Measurements from ENCODE around the gene FNTB.
A peak's percentile ranks its signal among the peaks of the same experiment; 100 is the strongest.

The FNTB gene, protein sequence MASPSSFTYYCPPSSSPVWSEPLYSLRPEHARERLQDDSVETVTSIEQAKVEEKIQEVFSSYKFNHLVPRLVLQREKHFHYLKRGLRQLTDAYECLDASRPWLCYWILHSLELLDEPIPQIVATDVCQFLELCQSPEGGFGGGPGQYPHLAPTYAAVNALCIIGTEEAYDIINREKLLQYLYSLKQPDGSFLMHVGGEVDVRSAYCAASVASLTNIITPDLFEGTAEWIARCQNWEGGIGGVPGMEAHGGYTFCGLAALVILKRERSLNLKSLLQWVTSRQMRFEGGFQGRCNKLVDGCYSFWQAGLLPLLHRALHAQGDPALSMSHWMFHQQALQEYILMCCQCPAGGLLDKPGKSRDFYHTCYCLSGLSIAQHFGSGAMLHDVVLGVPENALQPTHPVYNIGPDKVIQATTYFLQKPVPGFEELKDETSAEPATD

DNA sequence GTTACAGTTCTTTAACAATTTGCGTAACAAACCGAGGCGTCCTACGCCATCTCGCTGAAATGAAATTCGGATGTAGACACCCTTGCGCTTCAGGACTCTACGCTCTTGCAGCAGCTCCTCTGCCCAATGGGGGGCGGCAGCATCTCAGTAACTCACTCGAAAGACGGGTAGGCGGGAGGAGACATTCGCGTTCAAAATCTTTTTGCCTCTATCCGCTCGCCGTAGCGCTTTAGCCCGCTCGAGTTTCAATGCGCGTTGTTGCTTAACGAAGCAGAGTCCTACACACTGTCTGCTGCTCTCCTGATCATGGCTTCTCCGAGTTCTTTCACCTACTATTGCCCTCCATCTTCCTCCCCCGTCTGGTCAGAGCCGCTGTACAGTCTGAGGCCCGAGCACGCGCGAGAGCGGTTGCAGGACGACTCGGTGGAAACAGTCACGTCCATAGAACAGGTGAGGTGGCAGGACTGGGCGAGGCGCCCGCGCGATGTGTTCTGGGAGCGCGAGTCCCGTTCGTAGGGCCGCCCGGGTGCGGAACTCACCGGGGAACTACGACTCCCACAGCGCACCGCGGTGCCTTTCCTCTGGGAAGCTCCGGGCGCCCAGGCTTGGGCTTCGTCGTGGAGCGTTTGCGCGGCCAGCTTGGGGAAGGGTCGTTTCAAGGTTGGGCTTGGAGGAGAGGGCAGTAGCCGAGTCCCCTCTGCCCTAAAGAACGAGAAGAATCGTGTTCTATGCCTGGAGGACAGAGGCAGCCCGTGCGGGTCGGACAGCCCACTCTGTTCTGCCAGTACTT lies at the start of gene FNTB:
Gene FNTB, plus strand, starts transcription at position 248 of the 790 bp plus-strand sequence. Its CDS starts 59 bp downstream, at position 307.
- ATAC-seq (peak; percentile 99), DNase-seq (peak; percentile 94)

DNA sequence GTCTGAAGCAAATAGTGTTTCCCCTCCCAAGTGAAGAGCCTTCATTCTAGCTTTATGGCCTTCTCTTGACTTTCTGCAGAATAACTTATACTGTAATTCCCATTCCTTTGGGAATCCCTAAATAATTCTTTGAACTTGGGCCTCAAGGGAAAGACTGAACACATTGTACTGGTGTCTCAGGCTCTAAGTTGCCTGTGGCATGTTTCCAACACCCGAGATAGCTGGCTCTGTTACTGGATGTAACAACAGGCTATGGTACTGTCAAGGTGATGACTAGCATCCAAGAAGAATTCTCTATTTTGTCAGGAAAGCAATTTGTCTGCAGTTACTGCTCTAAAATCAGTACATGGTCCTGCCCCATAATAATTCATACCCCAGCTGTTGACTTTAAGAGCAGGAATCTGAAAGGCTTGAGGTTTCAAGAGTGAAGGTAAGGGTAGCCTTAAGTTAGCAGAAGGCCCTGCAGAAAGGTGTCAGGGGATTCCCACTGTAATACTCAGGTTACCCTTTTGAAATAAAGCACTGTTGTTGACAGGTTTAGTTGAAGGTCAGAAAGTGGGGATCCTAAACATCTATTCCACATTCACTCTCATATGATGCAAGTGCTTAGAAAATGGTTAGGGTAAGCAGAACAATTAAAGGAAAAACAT lies 49.4 kb upstream of the FNTB start:
- DNase-seq: no peak
- no peak for ATAC-seq

DNA sequence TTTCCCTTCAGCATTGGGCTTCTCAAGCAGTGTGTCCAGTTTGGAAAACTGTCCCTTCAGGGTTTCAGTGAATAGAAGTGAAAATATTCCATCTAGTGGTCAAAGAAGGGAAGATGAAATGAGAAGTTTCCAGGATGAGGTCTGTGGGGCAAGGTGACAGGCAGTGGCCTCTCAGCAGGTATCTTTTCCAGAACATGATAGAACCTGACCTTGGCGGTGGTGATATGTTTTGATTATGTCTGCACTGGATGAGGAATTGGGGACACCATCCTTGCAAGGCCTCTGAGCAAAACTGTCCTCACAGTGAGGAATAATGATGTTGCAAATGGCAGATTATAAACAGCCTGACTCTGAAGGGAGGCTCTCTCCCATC lies 48.9 kb upstream of the FNTB start:
- ATAC-seq (no peak), DNase-seq (no peak)

DNA sequence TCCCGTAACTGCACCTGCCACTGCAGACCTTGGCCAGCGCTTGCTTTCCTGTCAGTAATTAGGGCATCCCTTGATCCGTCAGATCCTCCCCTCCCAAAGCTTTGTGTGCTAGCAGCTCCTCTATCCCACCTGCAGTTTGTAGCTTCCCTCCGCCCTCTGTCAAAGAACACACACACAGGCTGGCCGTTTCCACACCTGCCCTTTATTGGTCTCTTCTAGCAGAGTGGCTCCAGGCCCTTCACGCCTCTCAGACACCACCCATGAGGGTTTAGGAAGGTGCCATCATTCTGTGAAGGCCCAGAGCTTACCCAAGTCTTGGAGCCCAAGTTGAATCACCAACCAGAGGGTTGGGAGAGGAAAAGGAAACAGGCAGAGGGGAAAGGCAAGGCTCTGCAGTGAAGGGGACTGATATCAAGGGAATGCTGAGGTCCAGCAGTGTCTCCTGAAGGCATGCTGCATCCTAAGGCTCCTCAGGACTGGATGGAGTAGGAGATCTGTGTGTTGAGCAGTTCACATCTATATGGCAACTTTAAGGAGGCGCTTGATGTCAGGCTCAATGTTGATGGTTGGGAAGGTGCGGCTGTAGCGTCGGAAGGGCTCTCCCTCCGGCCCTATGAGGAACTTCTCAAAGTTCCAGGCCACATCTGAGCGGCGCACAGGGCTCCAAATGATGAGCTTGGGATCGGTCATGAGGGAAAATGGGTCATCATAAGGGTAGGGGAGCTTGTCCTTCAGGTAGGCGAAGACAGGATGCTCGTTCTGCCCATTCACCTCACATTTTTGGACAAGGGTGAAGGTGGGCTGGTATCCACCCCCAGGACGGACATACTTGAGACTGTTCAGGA lies 47.5 kb upstream of the FNTB start:
- ATAC-seq (no peak), DNase-seq (no peak)

DNA sequence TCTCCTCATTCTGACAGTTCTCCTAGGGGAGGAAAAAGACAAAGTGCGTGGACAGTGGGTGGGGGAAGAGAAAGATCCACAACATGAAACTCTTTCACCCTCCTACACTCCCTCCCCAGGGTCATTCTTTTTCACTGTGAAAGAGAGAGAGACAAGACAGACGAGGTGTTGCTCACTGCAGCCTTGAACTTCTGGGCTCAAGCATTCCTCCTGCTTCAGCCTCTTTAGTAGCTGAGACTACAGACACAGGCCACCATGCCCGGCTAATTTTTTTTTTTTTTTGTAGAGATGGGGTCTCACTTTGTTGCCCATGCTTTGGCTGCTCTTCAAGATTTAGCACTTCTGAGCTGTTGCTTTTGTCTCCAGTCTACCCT lies 46.9 kb upstream of the FNTB start:
- DNase-seq: no peak
- no peak for ATAC-seq

DNA sequence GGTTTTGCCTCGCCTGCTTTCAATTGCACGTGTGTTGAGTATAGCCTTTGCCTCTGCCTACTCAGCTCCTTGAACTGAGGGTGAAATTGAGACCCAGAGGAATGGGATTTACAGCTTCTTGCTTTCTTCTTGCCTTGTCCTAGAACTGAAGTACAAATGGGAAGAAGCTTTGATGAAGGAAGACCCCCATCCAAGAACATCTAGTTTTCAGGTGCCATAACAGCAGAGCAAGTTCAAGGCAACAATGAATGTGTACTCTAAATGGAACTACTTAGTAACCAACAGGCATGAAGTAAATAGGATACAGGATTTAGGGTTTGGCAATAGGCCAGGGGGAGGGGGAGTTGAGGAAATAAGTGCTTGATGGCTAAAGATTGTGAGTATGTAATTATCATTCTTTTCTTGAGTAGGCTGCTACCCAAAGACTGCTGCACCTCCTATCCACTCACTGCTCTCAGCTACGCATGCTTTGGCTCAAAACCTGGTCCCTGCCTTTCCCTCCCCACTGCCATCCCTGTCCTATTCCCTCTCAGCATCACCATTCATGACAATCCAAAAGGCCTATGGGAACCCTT lies 46.3 kb upstream of the FNTB start:
- no peak for DNase-seq
- no peak for ATAC-seq

DNA sequence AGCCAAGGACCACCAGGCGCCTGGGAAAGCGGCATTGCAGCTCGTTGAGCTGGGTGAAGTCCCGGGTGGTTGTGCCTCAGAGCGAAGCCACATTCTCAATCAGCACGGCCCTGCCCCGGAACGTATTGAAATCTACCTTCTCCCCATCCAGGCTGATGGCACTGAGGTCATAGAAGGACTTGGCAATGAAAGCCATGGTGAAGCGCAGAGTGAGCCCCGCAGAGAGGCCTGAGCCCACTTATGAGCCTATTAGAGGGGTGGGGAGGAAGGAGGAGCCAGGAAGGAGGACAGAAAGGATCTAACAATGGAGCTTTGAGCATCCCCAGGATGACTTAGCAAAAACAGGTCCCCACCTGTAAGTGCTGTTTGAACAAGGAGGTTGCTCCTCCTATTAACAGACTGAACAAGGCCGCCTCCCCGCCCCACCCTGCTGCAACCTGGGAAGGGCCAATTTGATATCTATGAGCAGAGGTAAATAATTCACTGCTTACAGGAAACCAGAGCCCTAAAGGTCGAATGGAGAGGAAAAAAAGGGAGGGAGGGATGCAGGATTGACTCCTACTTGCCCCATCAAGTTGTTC lies 44.1 kb upstream of the FNTB start, which contains the start of gene GPX2:
Gene GPX2, minus strand, starts transcription at position 215 of the 581 bp plus-strand sequence. Its CDS starts 19 bp downstream, at position 196.
- ATAC-seq: no peak
- no peak for DNase-seq

DNA sequence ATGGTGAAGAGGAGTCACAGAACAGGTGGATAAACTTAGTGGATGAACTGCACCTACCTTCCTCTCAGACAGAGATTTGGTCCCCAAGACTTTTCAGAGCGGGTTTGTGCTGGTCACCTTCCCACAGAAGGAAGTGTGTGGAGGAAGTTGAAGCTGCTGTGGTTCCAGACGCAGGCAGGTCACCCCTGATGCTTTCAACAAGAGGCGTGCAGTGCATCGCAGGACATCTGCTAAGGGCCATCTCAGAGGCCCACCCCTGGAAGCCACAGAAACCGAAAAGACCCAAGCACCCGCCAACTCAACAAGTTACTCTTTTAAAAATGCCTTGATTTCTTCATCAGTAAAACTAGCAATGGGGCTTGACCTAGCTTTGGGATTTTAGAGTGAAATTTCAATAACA lies 43.1 kb upstream of the FNTB start:
- ATAC-seq (no peak), DNase-seq (no peak)

DNA sequence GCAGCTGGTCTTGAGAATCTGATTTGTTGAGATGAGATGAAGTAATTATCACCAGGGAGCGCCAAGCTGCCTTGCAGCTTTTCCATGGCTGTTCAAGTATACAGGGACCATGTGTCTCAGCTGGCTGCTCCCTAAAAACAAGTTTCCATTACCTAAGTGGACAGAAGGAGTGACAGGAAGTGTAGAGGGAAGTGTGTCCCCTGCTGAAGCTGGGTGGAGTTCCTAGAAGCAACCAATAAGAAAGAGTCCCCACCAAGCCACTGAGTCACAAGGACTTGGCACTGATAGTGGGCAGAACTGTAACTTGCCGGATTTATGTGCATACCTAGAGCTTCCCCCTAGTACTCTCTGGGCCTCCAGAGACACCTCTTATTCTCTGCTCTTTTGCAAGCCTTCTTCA lies 42.7 kb upstream of the FNTB start:
- no peak for DNase-seq
- ATAC-seq: no peak

DNA sequence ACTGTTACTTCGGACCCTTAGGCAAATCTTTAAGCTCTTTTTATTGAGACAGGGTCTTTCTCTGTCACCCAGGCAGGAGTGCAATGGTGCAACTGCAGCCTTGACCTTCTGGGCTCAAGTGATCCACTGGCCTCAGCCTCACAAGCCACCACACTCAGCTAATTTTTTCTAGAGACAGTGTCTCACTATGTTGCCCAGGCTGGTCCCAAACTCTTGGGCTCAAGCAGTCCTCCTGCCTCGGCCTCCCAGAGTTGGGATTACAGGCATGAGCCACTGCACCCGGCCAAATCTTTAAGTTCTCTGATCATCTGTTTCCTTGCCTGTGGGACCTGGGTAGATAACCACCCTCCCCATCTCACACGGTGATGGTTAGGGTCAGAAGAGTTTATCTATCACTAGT lies 41.8 kb upstream of the FNTB start:
- ATAC-seq (no peak), DNase-seq (no peak)

DNA sequence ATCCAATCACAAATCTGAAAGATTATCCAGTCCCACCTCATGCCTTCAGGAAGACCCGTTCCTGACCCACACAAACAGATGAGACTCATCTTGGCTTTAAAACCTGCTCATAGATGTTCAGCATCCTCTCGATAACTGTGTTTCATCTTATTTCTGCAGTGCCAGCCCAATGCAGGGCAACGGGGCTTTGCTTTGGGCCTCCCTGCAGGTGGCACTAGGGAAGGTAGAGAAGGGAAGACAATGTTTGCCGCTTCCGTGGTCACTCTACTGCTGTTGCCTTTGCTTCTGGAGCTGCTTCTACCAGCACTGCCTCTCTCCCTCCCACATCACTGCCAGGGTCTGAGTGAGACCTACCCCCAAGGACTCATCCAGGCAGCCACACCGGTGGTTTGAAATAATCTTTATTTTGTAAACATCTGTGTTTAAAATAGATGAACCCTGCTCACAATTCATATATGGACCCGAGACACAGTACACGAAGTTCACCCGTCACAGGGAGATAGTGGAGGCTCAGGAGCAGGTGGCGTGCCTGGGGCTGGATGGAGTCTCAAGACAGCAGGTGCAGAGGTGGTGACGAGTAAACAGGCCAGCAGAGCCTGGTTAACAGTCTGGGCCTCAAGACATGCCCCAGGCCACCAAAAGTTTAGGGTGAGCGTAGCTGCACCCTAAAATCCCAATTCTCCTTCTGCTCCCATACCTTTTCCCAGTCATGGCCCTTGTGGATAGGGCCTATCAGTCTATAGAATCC lies 41.1 kb upstream of the FNTB start:
- no peak for DNase-seq

DNA sequence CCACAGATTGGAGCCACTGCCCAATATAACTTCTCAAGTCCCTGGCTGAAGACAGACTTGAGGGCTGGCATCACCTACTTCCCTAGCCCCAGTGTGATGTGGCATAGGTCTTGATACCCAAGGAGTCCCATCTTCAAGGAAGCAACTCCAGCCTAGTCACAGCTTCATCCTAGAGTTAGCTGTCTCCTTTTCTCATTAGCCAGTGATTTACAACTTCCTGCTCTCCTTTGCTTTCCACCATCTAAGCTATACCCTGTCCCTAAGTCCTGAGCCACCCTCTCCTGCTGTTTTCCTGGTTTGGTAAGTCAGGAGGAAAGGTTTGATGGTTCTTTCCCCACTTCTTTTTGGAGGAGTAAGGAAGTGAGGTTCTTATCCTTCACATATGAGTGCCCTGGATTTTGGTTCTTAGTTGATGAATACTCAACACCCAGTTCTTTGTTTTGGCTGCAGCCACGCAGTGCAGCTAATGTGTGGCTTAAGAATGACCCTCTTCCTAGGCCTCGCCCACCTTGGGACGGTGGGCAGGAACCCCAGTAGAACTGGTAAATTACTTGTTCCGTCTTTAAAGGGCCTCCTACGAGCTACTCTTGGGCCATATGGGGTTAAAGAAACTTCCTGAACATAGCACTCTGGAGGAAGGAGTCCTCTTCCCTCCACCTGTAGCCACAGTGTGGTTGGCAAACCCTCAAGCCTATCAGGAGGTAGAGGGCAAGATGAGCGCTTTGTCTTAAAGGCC lies 40.2 kb upstream of the FNTB start:
- no peak for DNase-seq
- no peak for ATAC-seq

More for the DNA sequence above, 41.1 kb upstream of the FNTB start:
- ATAC-seq: no peak

DNA sequence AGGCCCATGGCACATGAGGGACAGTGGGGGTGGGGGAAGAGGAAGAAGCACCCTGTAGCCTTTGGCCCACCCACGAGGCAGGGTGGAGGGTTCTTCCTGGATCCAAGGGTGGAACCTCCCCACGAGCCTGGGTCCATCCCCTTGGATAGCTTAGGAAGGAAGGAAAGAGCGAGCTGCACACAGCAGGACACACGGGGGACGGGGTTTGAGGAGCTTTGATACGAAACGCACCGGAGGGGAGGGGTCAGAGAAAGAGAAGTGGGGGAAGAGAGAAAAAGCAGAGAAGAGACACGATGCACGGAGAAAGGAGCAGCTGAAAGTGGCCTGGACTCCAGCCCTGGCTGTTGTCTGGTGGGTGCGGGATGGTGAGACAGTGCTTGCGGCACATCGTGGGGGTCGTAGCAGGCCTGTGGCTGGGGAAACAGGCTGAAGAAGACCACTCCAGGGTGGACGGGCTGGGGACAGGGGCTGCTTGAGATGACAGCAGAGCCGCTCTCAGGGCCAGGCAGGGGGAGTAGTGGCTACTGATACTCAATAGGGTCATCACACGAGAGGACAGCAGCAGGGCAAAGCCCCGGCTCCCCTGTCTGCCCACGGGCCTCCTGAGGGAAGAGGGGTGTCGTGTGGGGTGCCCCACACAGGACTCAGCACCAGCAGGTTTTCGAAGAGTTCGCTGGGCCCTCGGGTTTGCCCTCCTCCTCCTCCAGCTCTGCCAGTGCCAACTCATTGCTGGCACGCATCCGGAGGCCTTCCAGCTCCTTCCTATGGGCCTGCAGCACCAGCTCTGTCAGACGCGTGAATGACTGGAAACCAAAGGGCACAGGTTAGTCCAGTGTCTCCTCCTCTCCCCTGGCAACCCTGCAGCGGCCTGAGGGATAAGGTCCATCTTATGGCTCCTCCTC lies 38.7 kb upstream of the FNTB start:
- no peak for ATAC-seq
- DNase-seq: no peak

DNA sequence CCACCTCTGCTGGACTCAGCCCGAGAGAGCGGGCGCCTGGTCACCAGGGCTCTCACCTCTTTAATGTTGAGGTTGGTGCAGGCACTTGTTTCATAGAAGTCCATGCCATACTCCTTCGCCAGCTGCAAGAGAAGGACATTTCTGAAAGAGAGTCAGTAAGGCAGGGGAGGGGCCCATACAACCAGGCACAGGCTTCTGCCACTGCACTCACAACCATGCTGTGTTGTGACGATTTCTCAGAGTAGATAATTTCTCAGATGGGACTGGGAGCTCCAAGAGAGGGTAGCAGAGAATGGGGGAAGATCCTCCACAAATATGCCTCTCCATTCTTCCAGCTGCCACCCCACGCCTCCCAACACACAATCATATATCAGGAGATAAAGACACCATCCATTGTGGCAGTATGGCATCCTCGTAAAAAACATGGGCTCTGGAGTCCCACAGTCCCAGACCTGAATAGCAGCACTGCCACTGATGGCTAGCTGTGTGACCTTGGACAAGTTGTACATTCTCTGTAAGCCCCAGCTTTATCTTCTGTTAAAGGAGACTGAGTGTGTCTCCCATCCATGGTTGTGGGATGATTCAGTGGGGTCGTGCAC lies 38.0 kb upstream of the FNTB start:
- ATAC-seq: no peak
- DNase-seq: no peak

DNA sequence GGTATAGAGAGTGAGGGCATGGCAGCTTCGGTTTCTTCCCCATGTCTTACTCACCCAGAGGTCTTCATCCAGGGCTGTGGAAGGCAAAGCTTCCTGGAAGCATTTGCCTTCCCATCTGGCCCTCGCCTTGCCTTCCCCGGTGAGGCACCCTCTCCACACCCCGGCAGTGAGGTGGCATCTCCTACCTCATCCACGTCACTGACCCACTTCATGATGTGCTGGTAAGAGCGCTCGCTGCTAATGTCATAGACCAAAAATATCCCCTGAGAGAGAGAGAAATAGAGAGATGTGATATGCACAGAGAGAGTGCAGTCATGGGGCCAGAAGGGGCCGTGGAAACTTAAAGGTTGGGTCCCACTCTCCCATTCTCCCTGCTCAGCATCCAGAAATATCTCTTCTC lies 35.8 kb upstream of the FNTB start:
- no peak for DNase-seq
- ATAC-seq: no peak

DNA sequence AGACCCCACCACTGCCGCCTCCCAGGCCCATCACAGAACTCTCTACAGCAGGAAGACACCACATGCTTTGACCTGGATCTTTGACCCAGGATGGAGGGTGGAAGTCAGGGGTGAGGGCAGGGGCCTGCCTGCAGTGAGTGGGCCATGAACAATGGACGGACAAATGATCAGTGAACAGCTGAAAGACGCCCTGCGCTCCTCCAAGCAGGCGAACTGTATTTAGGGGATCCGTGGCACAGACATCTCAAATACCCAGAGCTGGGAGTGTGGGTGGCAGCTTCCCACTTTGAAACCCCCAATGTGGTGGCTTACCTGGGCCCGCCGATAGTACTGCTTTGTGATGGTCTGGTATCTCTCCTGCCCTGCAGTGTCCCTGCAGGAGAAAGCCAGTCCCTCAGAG lies 35.4 kb upstream of the FNTB start:
- ATAC-seq (no peak), DNase-seq (no peak)

DNA sequence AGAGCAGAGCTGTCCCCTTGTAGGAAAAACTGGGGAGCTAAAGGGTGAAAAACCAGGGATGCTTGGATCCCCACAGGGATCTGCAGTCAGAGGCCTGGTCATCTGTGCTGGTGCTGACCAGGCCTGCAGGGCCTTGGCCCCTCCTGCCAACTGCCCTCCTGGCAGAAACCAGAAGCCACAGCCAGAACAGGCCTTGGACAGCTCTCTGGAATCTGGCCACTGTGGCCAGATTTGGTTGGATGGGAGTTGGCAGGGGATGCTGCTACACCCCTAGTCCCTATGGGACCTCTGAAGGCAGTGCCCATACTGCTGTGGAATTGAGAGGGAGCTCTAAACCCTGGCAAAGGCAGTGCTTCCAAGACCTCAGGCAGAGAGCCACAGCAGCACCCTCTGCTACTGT lies 35.0 kb upstream of the FNTB start:
- DNase-seq: no peak
- no peak for ATAC-seq

DNA sequence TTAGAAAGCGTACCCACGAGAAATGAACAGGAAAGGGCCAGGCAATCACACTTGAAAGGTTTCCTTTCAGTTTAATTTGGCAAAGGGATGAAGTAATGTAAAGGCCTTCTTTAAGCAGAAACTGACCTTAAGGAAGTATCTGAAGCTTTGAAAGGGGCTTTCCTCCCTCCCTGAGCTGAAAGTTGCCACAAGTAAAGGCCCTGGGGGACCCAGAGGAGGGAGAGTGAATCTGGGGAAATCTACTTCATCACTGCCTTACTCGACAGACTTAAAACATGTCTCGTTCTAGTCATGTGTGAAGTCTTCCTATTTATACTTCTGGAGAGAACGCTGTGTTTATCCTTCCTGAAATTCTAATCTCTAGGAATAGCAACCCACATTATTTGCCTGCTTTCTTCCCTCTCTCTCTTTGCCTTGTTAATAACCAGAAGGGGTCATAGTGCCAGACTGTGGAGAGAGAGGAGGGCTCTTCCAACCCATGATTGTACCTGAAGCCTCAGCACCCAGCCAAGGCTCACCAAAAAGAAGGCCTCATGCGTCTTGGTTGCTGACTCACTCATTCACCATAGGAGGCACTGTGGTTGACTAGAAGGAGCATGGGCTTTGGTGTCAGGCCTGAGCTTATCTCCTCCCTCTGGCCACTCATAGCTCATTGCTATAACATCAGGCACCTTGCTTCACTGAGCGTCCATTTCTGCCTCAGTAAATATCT lies 33.9 kb upstream of the FNTB start:
- DNase-seq (no peak), ATAC-seq (peak; percentile 66)

All from stimulated activated naive CD8-positive, alpha-beta T cell treated with anti-CD3 and anti-CD28 coated beads, Interleukin-15, Interleukin-2, amounts not matched to agents 100 U/mL and 50 U/mL, for 24 hours (primary cell).